HEK293T (cell line): ENCODE results near the gene MACROD1.

Experiments used
- CTCF ChIA-PET: fragments of 350-600 bp; formaldehyde crosslinking; extraction: SDS; loops from one replicate; lab custom pipeline; 2021; ENCODE audit warnings: antibody characterized with exemption, inconsistent platforms; lab: Yijun Ruan, JAX
- POLR2A ChIA-PET: fragments of 350-600 bp; formaldehyde crosslinking; extraction: SDS; loops from one replicate; lab custom pipeline; 2020; ENCODE audit warnings: antibody characterized with exemption, inconsistent platforms; lab: Yijun Ruan, JAX
- DNase-seq: peaks from one replicate; pipeline ENCODE4 v3.0.0; 2012; ENCODE audit warnings: mixed read lengths; ENCODE audit errors: extremely low spot score
- ARNT ChIP-seq: fragments of 450-650 bp; IDR thresholded peaks from 2 replicates; pipeline ENCODE4 v1.6.1; 2017; ENCODE audit warnings: mild to moderate bottlenecking
- BHLHE40 ChIP-seq: fragments of 450-650 bp; IDR thresholded peaks from 2 replicates; pipeline ENCODE4 v1.6.1; 2016; ENCODE audit warnings: mild to moderate bottlenecking, moderate library complexity, borderline replicate concordance
- CTBP1 ChIP-seq: fragments of 450-650 bp; IDR thresholded peaks from 2 replicates; pipeline ENCODE4 v1.6.1; 2016; ENCODE audit warnings: borderline replicate concordance
- ELF4 ChIP-seq: fragments of 450-650 bp; IDR thresholded peaks from 2 replicates; pipeline ENCODE4 v1.6.1; 2017; ENCODE audit warnings: antibody characterized with exemption
- FOXA1 ChIP-seq: fragments of 450-650 bp; IDR thresholded peaks from 2 replicates; pipeline ENCODE4 v1.6.1; 2016; ENCODE audit warnings: mild to moderate bottlenecking
- FOXK2 ChIP-seq: fragments of 450-650 bp; IDR thresholded peaks from 2 replicates; pipeline ENCODE4 v1.6.1; 2016; ENCODE audit warnings: mild to moderate bottlenecking
- FOXM1 ChIP-seq: fragments of 450-650 bp; IDR thresholded peaks from 2 replicates; pipeline ENCODE4 v1.6.1; 2017; ENCODE audit warnings: mild to moderate bottlenecking, borderline replicate concordance
- HDGF ChIP-seq: fragments of 450-650 bp; IDR thresholded peaks from 2 replicates; pipeline ENCODE4 v1.6.1; 2017; ENCODE audit warnings: antibody characterized with exemption, borderline replicate concordance
- L3MBTL2 ChIP-seq: fragments of 450-650 bp; conservative IDR thresholded peaks from 2 replicates; pipeline ENCODE4 v1.6.1; 2016; ENCODE audit warnings: mild to moderate bottlenecking
- LEF1 ChIP-seq: fragments of 450-650 bp; IDR thresholded peaks from 2 replicates; pipeline ENCODE4 v1.6.1; 2017; ENCODE audit warnings: mild to moderate bottlenecking, borderline replicate concordance
- NFRKB ChIP-seq: fragments of 450-650 bp; IDR thresholded peaks from 2 replicates; pipeline ENCODE4 v1.6.1; 2016; ENCODE audit warnings: mild to moderate bottlenecking, moderate library complexity
- PKNOX1 ChIP-seq: fragments of 450-650 bp; IDR thresholded peaks from 2 replicates; pipeline ENCODE4 v1.6.1; 2016
- SP1 ChIP-seq: fragments of 450-650 bp; IDR thresholded peaks from 2 replicates; pipeline ENCODE4 v1.6.1; 2017
- SUZ12 ChIP-seq: fragments of 450-650 bp; IDR thresholded peaks from 2 replicates; pipeline ENCODE4 v1.6.1; 2016; ENCODE audit warnings: mild to moderate bottlenecking
- TARDBP ChIP-seq: fragments of 450-650 bp; IDR thresholded peaks from 2 replicates; pipeline ENCODE4 v1.6.1; 2016
- ZNF384 ChIP-seq: fragments of 450-650 bp; IDR thresholded peaks from 2 replicates; pipeline ENCODE4 v1.6.1; 2016

MACROD1 gene

GRCh38 chr11:64058494-64058893, 107.4 kb downstream of the MACROD1 start:
- TF ChIP-seq BHLHE40: no peak
- TF ChIP-seq FOXK2: no peak
- no peak for TF ChIP-seq ZNF384
- TF ChIP-seq PKNOX1: no peak
- TF ChIP-seq FOXA1: no peak
- TF ChIP-seq LEF1: no peak
- no peak for TF ChIP-seq SP1
- TF ChIP-seq CTBP1: no peak
- TF ChIP-seq SUZ12: no peak
- TF ChIP-seq HDGF: no peak
- TF ChIP-seq NFRKB: no peak
- POLR2A ChIA-PET: no interaction called here
- CTCF ChIA-PET: no interaction called here
- no peak for DNase-seq

- DNase-seq: no peak
- CTCF ChIA-PET: no interaction called here
- POLR2A ChIA-PET: no interaction called here
- TF ChIP-seq ELF4 (no peak), TARDBP (no peak), NFRKB (no peak), PKNOX1 (no peak), L3MBTL2 (no peak), HDGF (no peak), FOXK2 (no peak), FOXA1 (no peak), FOXM1 (no peak), SUZ12 (no peak), ARNT (no peak), LEF1 (no peak), BHLHE40 (no peak), CTBP1 (no peak), ZNF384 (no peak)
Measured at GRCh38 chr11:64057890-64058289, 108.0 kb downstream of the MACROD1 start.

GRCh38 chr11:64056861-64057260, 109.1 kb downstream of the MACROD1 start:
- CTCF ChIA-PET: no interaction called here
- TF ChIP-seq LEF1: no peak
- TF ChIP-seq FOXA1: no peak
- TF ChIP-seq ARNT: no peak
- no peak for TF ChIP-seq ELF4
- TF ChIP-seq SP1: no peak
- no peak for TF ChIP-seq ZNF384
- TF ChIP-seq PKNOX1: no peak
- no peak for TF ChIP-seq CTBP1
- no peak for DNase-seq
- POLR2A ChIA-PET: no interaction called here

GRCh38 chr11:64056213-64056785, 109.6 kb downstream of the MACROD1 start:
- ChIA-PET POLR2A (no interaction called here), CTCF (no interaction called here)
- TF ChIP-seq BHLHE40: no peak
- no peak for TF ChIP-seq L3MBTL2
- TF ChIP-seq CTBP1: no peak
- TF ChIP-seq FOXK2: no peak
- TF ChIP-seq FOXM1: no peak
- TF ChIP-seq NFRKB: no peak
- TF ChIP-seq ARNT: no peak
- no peak for TF ChIP-seq ZNF384
- no peak for TF ChIP-seq HDGF
- no peak for TF ChIP-seq SP1
- no peak for TF ChIP-seq LEF1
- no peak for TF ChIP-seq SUZ12
- TF ChIP-seq FOXA1: no peak
- no peak for TF ChIP-seq TARDBP
- TF ChIP-seq PKNOX1: no peak
- no peak for TF ChIP-seq ELF4
- DNase-seq: no peak

GRCh38 chr11:64055077-64055476, 110.8 kb downstream of the MACROD1 start:
- TF ChIP-seq TARDBP (no peak), ARNT (no peak), HDGF (no peak), PKNOX1 (no peak), CTBP1 (no peak), NFRKB (no peak), ZNF384 (no peak), SP1 (no peak), ELF4 (no peak), LEF1 (no peak), BHLHE40 (no peak), FOXA1 (no peak), SUZ12 (no peak), L3MBTL2 (no peak), FOXK2 (no peak), FOXM1 (no peak)
- DNase-seq: no peak
- ChIA-PET CTCF (interaction anchor here (0.8 kb wide), 1 partner anchor 96 kb away, joined by 3 read pairs; no protein-coding TSS in a partner anchor), POLR2A (no interaction called here)
